Measurements from ENCODE around the gene IL19. TPM values are rescaled to one million over a fixed set of nuclear protein-coding genes. Genes with fewer than 3 reads are reported as not detected.

The IL19 gene
- polyA plus RNA-seq, 1 of the 3 experiments (the other 2 are of a cell fraction), result not detected

- DNase-seq, result no peak
- no peak overlapping the region for H2AFZ ChIP-seq (ENCODE audit: low read depth)
- no peak overlapping the region for H3K9ac ChIP-seq
- no peaks in the 10 kb centered on the region for H3K36me3 ChIP-seq (replicated peaks in 1 of 2; ENCODE audit: control insufficient read depth in 1 of 2, insufficient read depth in 2 of 2, low read length in 1 of 2)
- no peak overlapping the region for H3K4me2 ChIP-seq
- H3K27me3 ChIP-seq (ENCODE audit: insufficient read depth), result no peaks in the 10 kb centered on the region
- H3K4me3 ChIP-seq (ENCODE audit: low read depth in 2 of 2, low read length in 1 of 2), result no peak overlapping the region
- no peaks in the 10 kb centered on the region for H3K79me2 ChIP-seq (ENCODE audit: insufficient read depth)
- CTCF ChIA-PET, result no interaction called here
- POLR2A ChIA-PET, result no interaction called here
- H3K4me1 ChIP-seq (ENCODE audit: control insufficient read depth in 1 of 2, insufficient read depth in 2 of 2, low read depth in 1 of 2, low read length in 1 of 2), result no peaks in the 10 kb centered on the region; a peak in 1 of 4 replicates
- no peaks in the 10 kb centered on the region for H3K9me3 ChIP-seq
- no peak overlapping the region for H3K27ac ChIP-seq (ENCODE audit: low read depth in 2 of 2, low read length in 1 of 2)
- TF ChIP-seq TEAD4 (IDR thresholded peaks at IDR 0.05; ENCODE audit: borderline replicate concordance, insufficient read depth), result no peak
- no peak for TF ChIP-seq MAX (IDR thresholded peaks at IDR 0.05; ENCODE audit: low read depth)
- no peak for TF ChIP-seq JUND (IDR thresholded peaks at IDR 0.05)
- no peak for TF ChIP-seq TCF12 (IDR thresholded peaks at IDR 0.05)
- no peak for TF ChIP-seq ELF1 (IDR thresholded peaks at IDR 0.05)
- no peak for TF ChIP-seq RCOR1 (IDR thresholded peaks at IDR 0.05; ENCODE audit: low read length)
- no peak for TF ChIP-seq USF1 (IDR thresholded peaks at IDR 0.05; ENCODE audit: borderline replicate concordance, low read depth)
- no peak for TF ChIP-seq TAF1 (IDR thresholded peaks at IDR 0.05; ENCODE audit: borderline replicate concordance, low read depth, low read length)
- TF ChIP-seq RFX5 (IDR thresholded peaks at IDR 0.05; ENCODE audit: low read length), result no peak
- TF ChIP-seq CHD2 (IDR thresholded peaks at IDR 0.05; ENCODE audit: low read length, partially characterized antibody), result no peak
- TF ChIP-seq ZBTB33 (IDR thresholded peaks at IDR 0.05; ENCODE audit: borderline replicate concordance, low read depth), result no peak
- TF ChIP-seq GATA2 (CRISPR knock-in tag; IDR thresholded peaks at IDR 0.05), result no peak
- no peak for TF ChIP-seq CTCF (IDR thresholded peaks at IDR 0.05)
- no peaks in the 10 kb centered on the region for H3F3A ChIP-seq (replicated peaks; ENCODE audit: insufficient read depth)
- H4K20me1 ChIP-seq (ENCODE audit: insufficient read depth), result no peaks in the 10 kb centered on the region
- no peaks in the 10 kb centered on the region for H3K9me2 ChIP-seq
Observed at GRCh38 chr1:206867716-206868115, 97.1 kb downstream of the IL19 start.

- no peaks in the 10 kb centered on the region for H3K79me2 ChIP-seq (ENCODE audit: insufficient read depth)
- H3K4me3 ChIP-seq (ENCODE audit: low read depth in 2 of 2, low read length in 1 of 2), result no peak overlapping the region
- no peaks in the 10 kb centered on the region for H4K20me1 ChIP-seq (ENCODE audit: insufficient read depth)
- ChIA-PET CTCF (no interaction called here), POLR2A (no interaction called here)
- H2AFZ ChIP-seq (ENCODE audit: low read depth), result no peak overlapping the region
- no peaks in the 10 kb centered on the region for H3K36me3 ChIP-seq (replicated peaks in 1 of 2; ENCODE audit: control insufficient read depth in 1 of 2, insufficient read depth in 2 of 2, low read length in 1 of 2)
- WGBS (ENCODE audit: low lambda C conversion rate), result 13% methylated on average over 1 of the region's 1 CpG
- no peaks in the 10 kb centered on the region for H3K9me3 ChIP-seq
- no peaks in the 10 kb centered on the region for H3K27me3 ChIP-seq (ENCODE audit: insufficient read depth)
- no peak overlapping the region for H3K27ac ChIP-seq (ENCODE audit: low read depth in 2 of 2, low read length in 1 of 2)
- no peaks in the 10 kb centered on the region; a peak in 1 of 4 replicates for H3K4me1 ChIP-seq (ENCODE audit: control insufficient read depth in 1 of 2, insufficient read depth in 2 of 2, low read depth in 1 of 2, low read length in 1 of 2)
- DNase-seq, result no peak
- no peak overlapping the region for H3K9ac ChIP-seq
- no peaks in the 10 kb centered on the region for H3F3A ChIP-seq (replicated peaks; ENCODE audit: insufficient read depth)
- no peak overlapping the region for H3K4me2 ChIP-seq
- no peaks in the 10 kb centered on the region for H3K9me2 ChIP-seq
- no peak for TF ChIP-seq MXI1 (IDR thresholded peaks at IDR 0.05; ENCODE audit: low read depth, low read length)
- no peak for TF ChIP-seq TCF12 (IDR thresholded peaks at IDR 0.05)
- no peak for TF ChIP-seq EZH2phosphoT487 (IDR thresholded peaks at IDR 0.05; ENCODE audit: borderline replicate concordance, low read depth)
- no peak for TF ChIP-seq SMC3 (IDR thresholded peaks at IDR 0.05; ENCODE audit: low read depth, low read length)
- no peak for TF ChIP-seq JUND (IDR thresholded peaks at IDR 0.05)
- TF ChIP-seq USF2 (IDR thresholded peaks at IDR 0.05; ENCODE audit: borderline replicate concordance, low read depth, low read length), result no peak
- TF ChIP-seq NRF1 (IDR thresholded peaks at IDR 0.05; ENCODE audit: low read depth, low read length), result no peak
- no peak for TF ChIP-seq GATA2 (CRISPR knock-in tag; IDR thresholded peaks at IDR 0.05)
- TF ChIP-seq RXRA (IDR thresholded peaks at IDR 0.05; ENCODE audit: borderline replicate concordance, low read depth), result no peak
- no peak for TF ChIP-seq RAD21 (IDR thresholded peaks at IDR 0.05; ENCODE audit: low read length)
- TF ChIP-seq CTCF (IDR thresholded peaks at IDR 0.05), result no peak
- TF ChIP-seq NFIC (IDR thresholded peaks at IDR 0.05; ENCODE audit: borderline replicate concordance), result no peak
Observed at GRCh38 chr1:206868264-206868663, 97.7 kb downstream of the IL19 start.
